ENCODE data around the gene IGF2BP1.
"Not testable (repeated sequence)": the region's sequence is repeated elsewhere in the genome, so short reads cannot be mapped to it uniquely, and the experiment has no call there.

The IGF2BP1 gene

DNA sequence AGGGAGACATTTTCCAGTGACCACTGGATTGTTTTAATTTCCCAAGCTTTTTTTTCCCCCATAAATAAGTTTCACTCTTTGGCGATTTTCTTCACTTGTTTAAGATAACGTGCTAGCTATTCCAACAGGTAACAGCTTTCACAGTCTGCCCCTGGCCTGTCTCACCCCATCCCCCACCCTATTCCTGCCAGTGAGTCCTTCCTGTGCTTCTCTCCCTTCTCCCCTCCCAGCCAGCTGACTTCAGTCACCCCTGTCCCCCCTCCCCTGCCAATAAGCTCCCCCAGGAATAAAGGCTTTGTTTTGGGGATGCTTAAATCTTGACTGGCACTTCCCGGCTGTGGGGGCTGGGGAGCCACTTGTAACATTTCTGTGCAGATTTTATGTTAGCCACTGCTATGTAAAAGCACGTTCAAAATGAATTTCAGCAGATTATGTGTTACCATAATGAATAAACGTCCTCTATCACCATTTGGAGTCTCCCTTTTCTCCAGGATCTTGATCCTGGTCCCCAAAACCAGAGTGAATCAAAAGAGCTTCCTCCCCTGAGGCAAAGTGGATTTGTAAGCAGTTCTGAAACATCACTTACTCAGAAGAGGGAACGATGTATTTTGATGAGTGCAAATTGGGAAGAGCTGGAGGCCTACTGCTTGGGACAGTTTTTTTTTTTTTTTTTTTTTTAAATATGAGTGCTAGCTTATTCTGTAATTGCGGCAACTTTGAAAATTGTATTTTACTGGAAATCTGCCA is 58.2 kb downstream of the IGF2BP1 start:
- DNase-seq: no peak

DNA sequence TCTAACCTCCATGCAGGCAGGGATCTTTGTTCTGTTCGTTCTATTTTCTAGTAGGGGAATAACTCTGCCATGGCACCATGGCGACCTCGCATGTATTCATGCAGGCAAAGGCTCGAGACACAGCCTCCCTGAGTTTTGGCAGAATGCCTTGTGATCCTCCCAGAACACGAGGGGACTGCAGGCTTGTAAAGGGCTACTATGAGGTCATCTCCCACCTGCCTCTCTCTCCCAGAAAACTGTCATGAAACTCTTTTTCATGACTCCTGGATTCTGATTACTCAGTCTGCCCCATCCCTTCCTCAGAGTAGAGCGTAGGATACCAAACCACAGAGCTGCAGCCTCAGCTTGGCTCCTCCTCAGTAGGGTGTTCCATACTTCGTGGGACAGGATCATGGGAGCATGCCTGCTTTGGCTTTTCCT is 64.3 kb downstream of the IGF2BP1 start:
- DNase-seq: no peak

DNA sequence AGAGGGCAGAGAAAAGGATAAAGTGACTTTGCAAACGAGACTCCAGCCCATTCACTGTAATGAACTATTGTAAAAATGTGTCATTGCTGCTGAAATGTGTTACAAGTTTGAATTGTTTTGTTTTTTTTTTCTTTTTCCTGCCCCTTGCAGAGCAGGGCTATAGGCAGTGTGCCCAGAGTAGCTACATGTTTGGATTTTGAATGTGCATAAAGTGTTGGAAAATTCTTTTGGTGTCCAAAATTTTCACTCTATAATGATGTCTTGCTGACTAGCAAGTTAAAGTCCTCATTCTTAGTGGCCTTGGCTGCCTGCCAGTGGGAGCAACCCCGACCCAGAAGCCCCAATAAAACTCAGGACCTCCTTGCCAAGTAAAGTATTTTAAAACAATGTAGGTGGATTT is 66.5 kb downstream of the IGF2BP1 start:
- DNase-seq: no peak

DNA sequence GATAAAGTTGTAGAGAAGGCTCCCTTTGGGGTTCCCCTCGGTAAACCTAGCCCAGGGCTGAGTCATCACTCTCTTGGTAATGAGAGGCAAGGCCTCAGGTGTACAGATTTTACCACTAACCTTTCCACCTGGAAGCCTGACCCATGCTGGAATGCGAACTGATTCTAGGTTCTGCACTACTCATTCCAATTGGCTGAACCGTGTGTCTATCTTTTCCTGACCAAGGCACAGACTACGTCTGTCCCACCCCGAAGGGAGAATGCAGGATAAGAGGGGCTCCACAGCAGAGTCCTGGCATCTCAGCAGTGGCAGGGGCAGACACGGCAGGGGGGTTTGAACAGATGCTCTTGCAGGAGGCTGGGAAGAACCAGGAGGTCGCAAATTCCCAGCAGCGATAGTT is 70.0 kb downstream of the IGF2BP1 start:
- no peak for DNase-seq

DNA sequence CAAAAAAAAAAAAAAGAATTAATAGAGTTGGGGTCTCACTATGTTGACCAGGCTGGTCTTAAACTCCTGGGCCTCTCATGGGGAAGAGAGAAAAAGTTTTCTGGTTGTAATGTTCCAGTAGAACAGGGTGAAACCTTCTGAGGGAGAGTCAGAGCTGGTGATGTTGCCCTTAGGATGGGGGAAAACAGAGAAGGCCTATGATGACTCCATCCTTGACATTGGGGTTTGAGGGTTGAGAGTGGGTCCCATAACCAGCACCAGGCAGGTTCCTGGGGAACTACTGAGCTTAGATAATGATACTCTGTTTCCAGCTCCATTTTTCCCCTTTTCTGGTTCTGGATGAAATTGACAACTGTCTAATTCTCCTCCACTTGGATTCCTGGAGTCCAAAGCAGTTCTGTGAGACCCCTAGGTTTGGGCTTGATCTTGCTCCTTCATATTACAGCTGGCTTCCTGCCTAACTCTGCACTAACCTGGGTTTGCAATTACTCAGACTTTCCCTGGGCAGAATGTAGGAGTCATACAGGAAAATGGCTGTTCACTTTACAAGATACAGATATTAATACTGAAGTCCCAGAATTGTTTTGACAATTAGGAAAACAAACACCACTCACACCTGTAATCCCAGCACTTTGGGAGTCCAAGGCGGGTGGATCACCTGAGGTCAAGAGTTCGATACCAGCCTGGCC is 72.5 kb downstream of the IGF2BP1 start:
- no peak for DNase-seq

DNA sequence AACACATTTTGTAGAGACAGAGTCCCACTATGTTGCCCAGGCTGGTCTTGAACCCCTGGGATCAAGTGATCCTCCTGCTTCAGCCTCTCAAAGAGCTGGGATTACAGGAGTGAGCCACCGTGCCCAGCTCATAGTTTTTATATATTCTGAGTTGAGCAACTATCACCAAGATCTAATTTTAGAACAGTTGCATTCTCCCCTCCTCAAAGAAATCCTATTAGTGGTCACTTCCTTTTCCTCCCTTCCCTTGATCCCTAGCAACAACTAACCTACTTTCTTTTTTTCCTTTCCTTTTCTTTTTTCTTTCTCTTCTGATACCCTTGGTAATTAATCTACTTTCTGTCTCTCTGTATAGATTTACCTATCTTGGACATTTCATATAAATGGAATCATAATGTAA is 73.9 kb downstream of the IGF2BP1 start:
- no peak for DNase-seq

DNA sequence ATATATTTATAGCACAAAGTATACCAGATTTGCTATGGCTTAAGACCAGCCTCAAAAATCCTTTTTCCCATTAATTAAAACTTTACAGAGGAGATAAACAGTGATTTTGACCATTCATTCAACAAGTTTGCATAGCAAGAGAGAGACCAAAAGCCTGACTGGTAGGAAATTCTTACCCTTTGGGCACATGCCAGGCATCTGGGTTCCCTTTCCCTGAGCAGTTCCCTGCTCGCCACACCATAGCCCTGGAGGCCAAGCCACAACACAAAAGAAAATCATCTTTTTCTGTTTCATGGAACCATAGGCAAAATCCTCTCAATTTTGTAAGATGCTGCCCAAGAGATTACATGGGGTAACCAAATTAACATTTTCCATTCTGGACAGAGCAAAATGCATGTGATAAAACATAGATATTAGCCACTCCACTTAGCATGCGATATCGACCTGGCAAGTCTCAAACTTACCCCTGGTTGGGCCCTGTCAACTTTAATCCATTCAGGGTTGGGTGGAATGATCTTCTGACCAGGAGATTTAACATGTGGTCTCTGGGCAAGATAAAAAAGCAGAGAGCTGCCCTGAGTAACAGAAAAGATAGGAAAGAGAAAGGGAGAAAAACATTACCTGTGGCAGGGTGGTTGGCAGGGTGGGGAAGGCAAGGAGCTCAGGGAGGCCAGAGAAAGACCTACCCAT is 77.8 kb downstream of the IGF2BP1 start:
- no peak for DNase-seq

DNA sequence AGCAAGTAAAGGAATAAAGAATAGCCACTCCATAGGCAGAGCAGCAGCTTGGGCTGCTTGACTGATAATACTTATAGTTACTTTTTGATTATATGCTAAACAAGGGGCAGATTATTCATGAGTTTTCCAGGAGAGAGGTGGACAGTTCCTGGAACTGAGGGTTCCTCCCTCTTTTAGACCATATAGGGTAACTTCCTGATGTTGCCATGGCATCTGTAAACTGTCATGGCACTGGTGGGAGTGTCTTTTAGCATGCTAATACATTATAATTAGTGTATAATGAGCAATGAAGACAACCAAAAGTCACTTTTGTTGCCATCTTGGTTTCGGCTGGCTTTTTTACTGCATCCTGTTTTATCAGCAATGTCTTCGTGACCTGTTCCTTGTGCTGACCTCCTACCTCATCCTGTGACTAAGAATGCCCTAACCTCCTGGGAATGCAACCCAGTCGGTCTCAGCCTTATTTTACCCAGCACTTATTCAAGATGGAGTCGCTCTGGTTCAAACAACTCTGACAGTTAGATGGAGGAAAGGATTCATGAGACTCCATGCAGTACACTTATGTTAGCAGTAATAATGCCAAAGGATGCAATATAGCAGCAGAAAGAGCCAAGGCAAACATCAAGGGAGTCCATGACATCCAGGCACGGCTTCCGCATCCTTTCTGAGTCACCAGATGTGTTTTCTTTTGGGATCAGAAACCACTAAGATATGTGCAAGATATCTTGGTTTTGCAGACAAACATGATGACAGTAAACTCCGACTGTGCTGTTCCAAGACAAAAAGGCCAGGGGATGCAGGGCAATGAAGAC is 79.6 kb downstream of the IGF2BP1 start:
- DNase-seq: no peak

DNA sequence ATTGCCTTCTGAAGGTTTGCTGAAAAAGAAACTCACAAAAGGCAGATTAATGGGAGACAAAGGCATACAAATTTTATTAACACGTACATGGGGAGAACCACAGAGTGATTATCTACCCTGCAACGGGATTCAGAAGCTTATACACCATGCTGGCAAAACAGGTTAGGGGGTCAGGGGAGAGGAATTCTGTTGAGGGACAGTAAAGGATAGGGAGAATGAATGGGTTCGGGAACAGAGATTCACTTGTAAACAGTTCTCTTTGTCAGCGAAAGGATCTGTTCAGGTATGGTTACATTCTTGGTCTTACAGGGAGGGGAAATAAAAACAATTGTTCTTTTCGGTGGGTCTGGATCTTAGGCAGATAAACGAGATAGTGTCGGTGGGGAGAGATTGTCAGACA is 81.1 kb downstream of the IGF2BP1 start:
- no peak for DNase-seq

DNA sequence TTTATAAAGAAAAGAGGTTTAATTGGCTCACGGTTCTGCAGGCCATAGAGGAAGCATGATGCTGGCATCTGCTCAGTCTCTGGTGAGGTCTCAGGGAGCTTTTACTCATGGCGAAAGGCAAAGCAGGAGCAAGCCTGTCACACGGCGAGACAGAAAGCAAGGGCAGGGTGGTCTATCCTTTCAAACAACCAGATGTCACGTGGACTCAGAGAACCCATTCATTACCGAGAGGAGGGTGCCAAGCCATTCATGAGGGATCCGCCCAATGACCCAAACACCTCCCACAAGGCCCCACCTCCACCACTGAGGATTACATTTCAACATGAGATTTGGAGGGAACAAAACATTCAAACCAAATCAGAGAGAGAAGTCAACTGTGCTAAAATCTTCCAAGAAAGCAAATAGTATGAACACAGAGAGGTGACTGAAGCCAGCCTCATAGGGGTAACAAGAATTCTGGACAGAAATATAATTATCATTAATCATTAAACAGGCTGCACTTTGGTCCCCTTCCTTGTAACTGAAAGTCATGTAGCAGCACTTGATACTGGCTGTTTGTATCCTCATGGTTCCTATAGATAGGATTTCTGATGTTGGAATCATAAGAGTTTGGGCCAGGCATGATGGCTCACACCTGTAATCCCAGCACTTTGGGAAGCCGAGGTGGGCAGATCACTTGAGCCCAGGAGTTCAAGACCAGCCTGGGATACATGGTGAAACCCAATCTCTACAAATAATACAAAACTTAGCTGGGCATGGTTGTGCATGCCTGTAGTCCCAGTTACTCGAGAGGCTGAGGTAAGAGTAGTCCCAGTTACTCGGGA is 82.9 kb downstream of the IGF2BP1 start:
- no peak for DNase-seq

DNA sequence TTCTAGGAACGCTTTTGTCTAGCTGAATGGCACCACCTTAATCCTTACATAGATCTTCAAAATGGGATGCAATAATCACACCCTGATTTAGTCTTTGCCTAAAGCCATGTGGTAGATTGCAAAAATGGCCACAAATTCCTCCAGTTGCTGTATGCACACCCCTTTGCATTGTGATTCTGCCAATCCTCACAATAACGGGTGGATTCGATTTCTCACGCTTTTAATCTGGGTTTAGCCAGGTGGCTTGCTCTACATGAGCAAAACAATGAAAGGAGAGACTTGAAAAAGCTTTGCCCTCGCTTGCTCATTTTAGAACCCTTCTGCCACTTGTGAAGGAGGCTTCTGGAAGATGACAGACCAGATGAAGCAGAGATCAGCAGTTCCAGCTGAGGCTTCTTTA is 85.0 kb downstream of the IGF2BP1 start:
- no peak for DNase-seq

DNA sequence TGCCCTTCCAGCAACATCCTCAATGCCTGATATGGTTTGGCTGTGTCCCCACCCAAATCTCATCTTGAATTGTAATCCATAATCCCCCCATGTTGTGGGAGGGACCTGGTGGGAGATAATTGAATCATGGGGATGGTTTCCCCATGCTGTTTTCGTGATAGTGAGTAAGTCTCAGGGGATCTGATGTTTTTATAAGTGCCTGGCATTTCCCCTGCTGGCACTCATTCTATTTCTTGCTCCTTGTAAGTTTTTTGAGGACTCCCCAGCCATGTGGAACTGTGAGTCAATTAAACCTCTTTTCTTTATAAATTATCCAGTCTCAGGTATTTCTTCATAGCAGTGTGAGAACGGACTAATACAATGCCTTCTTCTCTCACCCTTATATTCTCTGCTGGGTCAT is 87.9 kb downstream of the IGF2BP1 start:
- DNase-seq: not testable (repeated sequence)

DNA sequence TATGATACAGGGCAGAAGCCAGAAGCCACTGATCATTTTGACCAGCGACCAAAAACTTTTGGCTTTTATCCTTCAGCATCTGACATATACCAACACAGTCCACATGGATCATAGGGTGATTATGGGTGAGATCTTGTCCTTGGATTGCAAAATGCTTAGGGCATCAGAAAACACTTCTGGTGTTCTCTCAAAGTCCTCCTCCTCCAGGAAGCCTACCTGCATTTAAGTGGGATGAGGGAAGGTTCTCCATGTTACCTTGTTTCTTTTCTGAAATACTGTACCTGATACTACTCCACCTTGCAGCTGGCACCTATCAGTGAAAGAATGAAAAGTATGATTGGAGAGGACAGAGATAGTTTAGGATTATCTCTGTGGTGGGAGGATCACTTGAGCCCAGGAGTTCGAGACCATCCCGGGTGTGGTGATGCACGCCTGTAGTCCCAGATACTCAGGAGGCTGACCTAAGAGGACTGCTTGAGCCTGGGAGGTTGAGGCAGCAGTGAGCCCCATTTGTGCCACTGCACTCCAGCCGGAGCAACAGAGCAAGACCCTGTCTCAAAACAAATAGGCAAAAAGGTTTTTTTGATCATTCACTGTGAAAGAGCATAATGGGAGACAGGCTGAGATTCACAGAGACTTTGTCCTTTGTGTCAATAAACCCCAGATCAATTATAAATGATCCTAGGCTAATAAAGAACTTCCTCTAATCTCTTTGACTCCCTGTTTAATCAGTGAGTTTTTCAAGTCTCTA is 88.6 kb downstream of the IGF2BP1 start:
- no peak for DNase-seq

DNA sequence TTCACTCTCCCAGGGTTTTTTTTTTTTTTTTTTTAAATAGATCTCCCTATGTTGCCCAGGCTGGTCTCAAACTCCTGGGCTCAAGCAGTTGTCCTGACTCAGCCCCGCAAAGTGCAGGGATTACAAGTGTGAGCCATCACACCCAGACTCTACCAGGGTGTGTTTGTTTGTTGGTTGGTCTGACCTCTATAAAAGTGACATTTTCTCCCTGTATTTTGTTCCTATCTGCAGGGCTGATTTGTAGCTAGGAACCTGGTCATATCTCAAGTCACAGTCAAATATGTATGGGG is 89.1 kb downstream of the IGF2BP1 start:
- DNase-seq: no peak

DNA sequence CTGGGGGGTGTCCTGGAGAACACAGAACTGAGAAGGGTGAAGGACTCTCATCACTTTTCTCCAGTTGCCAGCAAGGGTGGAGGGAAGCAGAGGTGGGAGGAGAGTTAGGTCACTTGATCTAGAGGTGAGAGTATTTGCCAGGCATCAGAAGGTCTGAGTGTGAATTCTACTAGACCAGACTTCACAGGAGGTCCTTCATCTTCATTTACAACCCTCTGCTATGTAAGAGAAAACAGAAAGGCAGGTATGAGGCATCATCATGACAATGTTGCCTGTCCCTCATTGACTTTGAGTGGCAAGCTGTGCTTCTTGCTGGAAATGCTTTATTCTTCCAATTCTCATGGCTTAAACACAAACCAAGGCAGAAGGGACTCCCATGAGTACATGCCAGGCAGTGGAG is 89.5 kb downstream of the IGF2BP1 start:
- no peak for DNase-seq

DNA sequence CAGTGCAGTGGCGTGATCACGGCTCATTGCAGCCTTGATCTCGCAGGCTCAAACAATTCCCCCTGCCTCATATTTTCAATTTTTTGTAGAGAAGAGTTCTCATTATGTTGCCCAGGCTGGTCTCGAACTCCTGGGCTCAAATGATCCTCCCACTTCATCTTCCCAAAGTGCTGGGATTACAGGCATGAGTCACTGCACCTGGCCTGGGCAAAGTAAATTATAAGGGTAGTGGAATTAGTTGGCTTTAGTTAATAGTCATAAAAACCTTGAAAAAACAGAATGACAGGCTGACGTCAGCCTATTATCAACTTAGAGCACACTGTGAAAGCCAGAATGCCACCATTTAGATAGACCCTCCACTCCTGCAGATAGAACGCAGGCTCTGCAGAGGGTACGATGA is 91.9 kb downstream of the IGF2BP1 start:
- no peak for DNase-seq

DNA sequence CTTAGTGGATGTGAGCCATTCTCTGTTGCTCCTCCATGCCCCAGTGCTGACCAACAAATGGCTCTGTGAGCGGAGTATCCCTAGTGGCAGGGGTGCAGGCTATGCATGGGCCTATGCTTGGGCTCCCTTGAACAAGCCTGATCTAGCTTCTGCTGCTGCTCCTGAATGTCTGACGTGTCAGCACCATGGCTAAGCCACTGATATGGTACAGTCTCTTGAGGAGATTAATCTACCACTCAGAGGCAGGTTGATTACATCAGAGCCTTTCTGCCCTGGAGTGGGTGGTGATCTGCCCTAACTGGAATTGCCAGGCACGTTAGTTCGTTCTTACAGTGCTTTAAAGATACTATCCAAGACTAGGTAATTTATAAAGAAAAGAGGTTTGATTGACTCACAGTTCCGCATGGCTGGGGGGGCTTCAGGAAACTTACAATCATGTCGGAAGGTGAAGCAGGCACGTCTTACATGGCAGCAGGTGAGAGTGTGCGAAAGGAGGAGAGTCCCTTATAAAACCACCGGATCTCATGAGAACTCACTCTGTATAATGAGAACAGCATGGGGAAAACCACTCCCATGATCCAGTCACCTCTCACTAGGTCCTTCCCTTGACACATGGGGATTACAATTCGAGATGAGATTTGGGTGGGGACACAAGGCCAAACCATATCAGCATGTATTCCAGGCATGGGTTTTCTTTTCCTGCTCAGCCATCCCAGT is 93.9 kb downstream of the IGF2BP1 start:
- no peak for DNase-seq

DNA sequence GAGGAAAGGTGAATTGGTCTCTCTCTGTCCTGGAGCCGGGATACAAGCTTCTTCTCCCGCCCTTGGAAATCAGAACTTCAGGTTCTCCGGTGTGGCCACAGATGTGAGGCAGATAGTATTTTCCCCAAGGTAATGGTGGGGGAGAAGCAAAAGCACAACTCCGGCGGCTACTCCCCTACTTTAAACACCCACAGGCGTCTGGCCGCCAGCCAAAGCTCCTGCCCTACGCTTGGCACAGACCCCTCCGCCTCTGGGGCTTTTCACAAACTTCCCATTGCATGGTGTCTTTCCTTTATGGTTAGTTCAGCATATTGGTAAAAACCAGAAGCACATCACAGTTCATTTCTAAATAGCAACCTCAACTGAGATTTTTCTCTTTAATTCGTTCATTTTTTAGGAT is 95.9 kb downstream of the IGF2BP1 start:
- DNase-seq: no peak

DNA sequence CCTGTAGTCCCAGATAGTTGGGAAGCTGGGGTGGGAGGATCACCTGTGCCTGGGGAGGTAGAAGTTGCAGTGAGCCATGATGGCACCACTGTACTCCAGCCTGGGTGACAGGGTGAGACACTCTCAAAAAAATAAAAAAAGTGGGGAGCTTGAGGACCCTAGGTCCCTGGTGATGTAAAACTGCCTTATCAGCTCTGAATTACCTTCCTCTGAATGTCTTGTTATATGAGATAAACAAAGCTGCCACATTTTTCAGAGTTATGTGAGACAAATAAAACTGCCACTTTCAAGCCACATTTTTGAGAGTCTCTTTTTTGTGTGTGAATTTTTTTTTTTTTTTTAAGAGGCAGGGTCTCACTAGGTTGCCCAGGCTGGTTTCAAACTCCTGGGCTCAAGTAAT is 103.4 kb downstream of the IGF2BP1 start:
- no peak for DNase-seq

DNA sequence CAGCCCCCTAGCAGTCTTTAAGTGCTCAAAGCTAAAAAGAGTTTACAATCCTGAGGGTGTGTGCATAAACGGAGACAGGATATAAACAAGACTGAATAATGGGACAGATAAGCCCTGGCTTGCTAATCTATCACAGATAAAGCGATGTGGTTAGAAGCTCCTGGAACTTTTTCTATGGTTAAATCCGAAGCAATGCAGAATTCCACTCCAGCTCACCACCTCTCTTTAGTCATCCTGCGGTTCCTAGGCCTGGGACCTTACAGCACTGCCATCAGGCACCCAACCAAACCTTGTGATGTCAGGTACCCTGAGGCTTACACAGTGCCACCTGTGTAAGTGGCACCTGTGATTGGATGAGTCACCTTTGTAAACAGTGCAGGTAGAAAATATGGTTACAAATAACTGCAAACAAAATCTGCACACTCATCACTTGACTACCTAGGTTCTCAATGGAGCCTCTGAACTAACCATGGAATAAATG is 103.9 kb downstream of the IGF2BP1 start:
- no peak for DNase-seq

DNA sequence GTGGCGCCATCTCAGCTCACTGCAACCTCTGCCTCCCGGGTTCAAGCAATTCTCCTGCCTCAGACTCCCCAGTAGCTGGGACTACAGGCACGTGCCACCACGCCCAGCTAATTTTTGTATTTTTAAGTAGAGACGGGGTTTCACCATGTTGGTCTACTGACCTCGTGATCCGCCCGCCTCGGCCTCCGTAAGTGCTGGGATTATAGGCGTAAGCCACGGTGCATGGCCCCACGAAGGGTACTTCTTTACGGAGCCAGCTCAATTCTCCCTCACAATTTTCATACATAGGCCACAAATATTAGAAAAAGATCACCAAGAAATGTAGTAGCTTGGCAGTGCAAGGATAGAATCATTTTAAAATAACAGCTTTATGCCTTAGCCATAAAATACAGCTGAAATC is 106.2 kb downstream of the IGF2BP1 start:
- DNase-seq: not testable (repeated sequence)

Measured in NCI-H1048 (cell line).